ENCODE measurements around the gene ZCWPW1. TPM values are rescaled to one million over a fixed set of nuclear protein-coding genes. Genes with fewer than 3 reads are reported as not detected.

Gene ZCWPW1
- total and polyA plus RNA-seq, 10 of the 15 experiments (the other 5 are each of a cell fraction or from before 2014, with no cell fraction given), result 1.3 to 4.4 (median 3.7) TPM

GRCh38 chr7:100374601-100375000 is 53.9 kb downstream of the ZCWPW1 start:
- Histone ChIP-seq H3K27me3 (replicated peaks in 1 of 2; ENCODE audit: control insufficient read depth in 2 of 2, insufficient read depth in 2 of 2, low read length in 1 of 2) (no peaks in the 10 kb centered on the region), H3K36me3 (ENCODE audit: control insufficient read depth in 2 of 2, insufficient read depth in 2 of 2, low read length in 1 of 2) (no peaks in the 10 kb centered on the region), H3K27ac (ENCODE audit: control insufficient read depth, insufficient read depth) (peak overlapping the region; percentile 78), H2AFZ (ENCODE audit: control insufficient read depth, low read depth, low read length) (peak overlapping the region; percentile 8; the same call in 1 of the 2 replicates), H3K4me1 (ENCODE audit: control insufficient read depth, insufficient read depth, low read length) (peaks cover 28% of the 10 kb centered on the region), H4K20me1 (ENCODE audit: control insufficient read depth, insufficient read depth) (no peaks in the 10 kb centered on the region), H3K79me2 (ENCODE audit: control insufficient read depth, insufficient read depth, low read length) (peaks cover 22% of the 10 kb centered on the region), H3K4me2 (ENCODE audit: control insufficient read depth, insufficient read depth) (peak overlapping the region; percentile 82), H3K9me3 (replicated peaks; ENCODE audit: control insufficient read depth, insufficient read depth, low read length) (no peaks in the 10 kb centered on the region), H3K4me3 (peak overlapping the region; percentile 61), H3K9ac (ENCODE audit: control insufficient read depth, insufficient read depth, low read length) (peak overlapping the region; percentile 80)
- ChIA-PET SMC1A (ENCODE audit: uncharacterized antibody, unreplicated experiment) (interaction anchor here (0.7 to 3.9 kb wide), 20 partner anchors 9 to 237 kb away, joined by 3 to 65 read pairs (median 7); partner anchors contain the start of gene ZCWPW1), POLR2A (interaction anchor here (0.5 to 3.7 kb wide), 16 partner anchors 9 to 104 kb away, joined by 3 to 30 read pairs (median 5); partner anchors contain the start of genes PPP1R35, TSC22D4 and ZCWPW1), CTCF (interaction anchor here (0.6 to 10.0 kb wide), 33 partner anchors 8 to 331 kb away, joined by 3 to 134 read pairs (median 5); partner anchors contain the start of genes POP7, TSC22D4 and ZCWPW1), RAD21 (ENCODE audit: unreplicated experiment) (interaction anchor here (0.8 to 4.8 kb wide), 24 partner anchors 8 to 242 kb away, joined by 3 to 89 read pairs (median 6); partner anchors contain the start of genes MEPCE, TSC22D4 and ZCWPW1)
- ATAC-seq (peak; percentile 68), FAIRE-seq (no peak), DNase-seq (ENCODE audit: low read depth, low spot score) (no peak)
- 36% methylated on average over 5 of the region's 5 CpGs for WGBS (ENCODE audit: insufficient coverage, insufficient replicate concordance, low lambda C conversion rate, missing lambda C conversion rate)
- in situ Hi-C loops (cut with MboI) (no loop called here), intact Hi-C loops (cut with micrococcal nuclease; ENCODE audit: unreplicated experiment) (loop anchor here (2.0 kb wide), 3 partner anchors 22 to 76 kb away; no protein-coding TSS in a partner anchor)
- no TSS peak for BruUV-seq (replicated peaks)
- TF ChIP-seq EGR1 (IDR thresholded peaks at IDR 0.05; ENCODE audit: borderline replicate concordance in 1 of 2, low read depth in 2 of 2, low read length in 2 of 2) (no peak), BCL11A (IDR thresholded peaks at IDR 0.05; ENCODE audit: low read depth, low read length) (no peak), NBN (IDR thresholded peaks at IDR 0.05) (0 out of 2 replicates have a peak, but pooled peaks have one; percentile 2), NR2F1 (conservative IDR thresholded peaks at IDR 0.05) (0 out of 2 replicates have a peak, but pooled peaks have one; percentile 12), RELB (IDR thresholded peaks at IDR 0.05; ENCODE audit: low read depth) (no peak), NFYA (IDR thresholded peaks at IDR 0.05; ENCODE audit: borderline replicate concordance, low read depth, low read length) (no peak), NR2C2 (IDR thresholded peaks at IDR 0.05; ENCODE audit: borderline replicate concordance, control insufficient read depth, insufficient read length, low read depth) (no peak), CREM (IDR thresholded peaks at IDR 0.05; ENCODE audit: low read depth) (no peak), NR2C1 (IDR thresholded peaks at IDR 0.05) (no peak), TCF7 (IDR thresholded peaks at IDR 0.05; ENCODE audit: borderline replicate concordance) (no peak), BHLHE40 (IDR thresholded peaks at IDR 0.05; ENCODE audit: borderline replicate concordance in 1 of 2, low read depth in 2 of 2, low read length in 1 of 2) (peak in 1 of 2 experiments; percentile 15; a peak in 1 of 4 replicates), NKRF (conservative IDR thresholded peaks at IDR 0.05) (no peak), ZNF217 (IDR thresholded peaks at IDR 0.05) (no peak)
- TF ChIP-seq, protein P1, sequence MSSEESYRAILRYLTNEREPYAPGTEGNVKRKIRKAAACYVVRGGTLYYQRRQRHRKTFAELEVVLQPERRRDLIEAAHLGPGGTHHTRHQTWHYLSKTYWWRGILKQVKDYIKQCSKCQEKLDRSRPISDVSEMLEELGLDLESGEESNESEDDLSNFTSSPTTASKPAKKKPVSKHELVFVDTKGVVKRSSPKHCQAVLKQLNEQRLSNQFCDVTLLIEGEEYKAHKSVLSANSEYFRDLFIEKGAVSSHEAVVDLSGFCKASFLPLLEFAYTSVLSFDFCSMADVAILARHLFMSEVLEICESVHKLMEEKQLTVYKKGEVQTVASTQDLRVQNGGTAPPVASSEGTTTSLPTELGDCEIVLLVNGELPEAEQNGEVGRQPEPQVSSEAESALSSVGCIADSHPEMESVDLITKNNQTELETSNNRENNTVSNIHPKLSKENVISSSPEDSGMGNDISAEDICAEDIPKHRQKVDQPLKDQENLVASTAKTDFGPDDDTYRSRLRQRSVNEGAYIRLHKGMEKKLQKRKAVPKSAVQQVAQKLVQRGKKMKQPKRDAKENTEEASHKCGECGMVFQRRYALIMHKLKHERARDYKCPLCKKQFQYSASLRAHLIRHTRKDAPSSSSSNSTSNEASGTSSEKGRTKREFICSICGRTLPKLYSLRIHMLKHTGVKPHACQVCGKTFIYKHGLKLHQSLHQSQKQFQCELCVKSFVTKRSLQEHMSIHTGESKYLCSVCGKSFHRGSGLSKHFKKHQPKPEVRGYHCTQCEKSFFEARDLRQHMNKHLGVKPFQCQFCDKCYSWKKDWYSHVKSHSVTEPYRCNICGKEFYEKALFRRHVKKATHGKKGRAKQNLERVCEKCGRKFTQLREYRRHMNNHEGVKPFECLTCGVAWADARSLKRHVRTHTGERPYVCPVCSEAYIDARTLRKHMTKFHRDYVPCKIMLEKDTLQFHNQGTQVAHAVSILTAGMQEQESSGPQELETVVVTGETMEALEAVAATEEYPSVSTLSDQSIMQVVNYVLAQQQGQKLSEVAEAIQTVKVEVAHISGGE (CRISPR knock-in tag; IDR thresholded peaks at IDR 0.05), result no peak
- TF ChIP-seq, protein P2, sequence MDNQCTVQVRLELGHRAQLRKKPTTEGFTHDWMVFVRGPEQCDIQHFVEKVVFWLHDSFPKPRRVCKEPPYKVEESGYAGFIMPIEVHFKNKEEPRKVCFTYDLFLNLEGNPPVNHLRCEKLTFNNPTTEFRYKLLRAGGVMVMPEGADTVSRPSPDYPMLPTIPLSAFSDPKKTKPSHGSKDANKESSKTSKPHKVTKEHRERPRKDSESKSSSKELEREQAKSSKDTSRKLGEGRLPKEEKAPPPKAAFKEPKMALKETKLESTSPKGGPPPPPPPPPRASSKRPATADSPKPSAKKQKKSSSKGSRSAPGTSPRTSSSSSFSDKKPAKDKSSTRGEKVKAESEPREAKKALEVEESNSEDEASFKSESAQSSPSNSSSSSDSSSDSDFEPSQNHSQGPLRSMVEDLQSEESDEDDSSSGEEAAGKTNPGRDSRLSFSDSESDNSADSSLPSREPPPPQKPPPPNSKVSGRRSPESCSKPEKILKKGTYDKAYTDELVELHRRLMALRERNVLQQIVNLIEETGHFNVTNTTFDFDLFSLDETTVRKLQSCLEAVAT (IDR thresholded peaks at IDR 0.05), result 0 out of 2 replicates have a peak, but pooled peaks have one; percentile 9
